OCI-LY7 (cell line): ENCODE results near the gene MIER1.

ENCODE experiments used
- CTCF ChIP-seq: fragments of 200-600 bp; sonication (generic); conservative IDR thresholded peaks from 2 replicates; pipeline ENCODE4 v1.5.1; 2014; ENCODE audit warnings: mild to moderate bottlenecking, antibody characterized with exemption, low read length, moderate library complexity, mixed read lengths
- EZH2phosphoT487 ChIP-seq: fragments of 200-600 bp; sonication (generic); IDR thresholded peaks from 2 replicates; pipeline ENCODE4 v1.6.1; 2018; ENCODE audit warnings: low read depth, borderline replicate concordance, mild to moderate bottlenecking, mixed run types, antibody characterized with exemption, low read length, moderate library complexity, mixed read lengths

GRCh38 chr1:66943361-66943969, 18.7 kb downstream of the MIER1 start:
- TF ChIP-seq CTCF = no peak
- no peak for TF ChIP-seq EZH2phosphoT487
